ENCODE results near the gene SPINT4. TPM values are rescaled to one million over a fixed set of nuclear protein-coding genes. Genes with fewer than 3 reads are reported as not detected.
"Not testable (repeated sequence)": the region's sequence is repeated elsewhere in the genome, so short reads cannot be mapped to it uniquely, and the experiment has no call there.

Gene SPINT4
- total RNA-seq, 6 experiments from 2014 or later: not detected

DNA sequence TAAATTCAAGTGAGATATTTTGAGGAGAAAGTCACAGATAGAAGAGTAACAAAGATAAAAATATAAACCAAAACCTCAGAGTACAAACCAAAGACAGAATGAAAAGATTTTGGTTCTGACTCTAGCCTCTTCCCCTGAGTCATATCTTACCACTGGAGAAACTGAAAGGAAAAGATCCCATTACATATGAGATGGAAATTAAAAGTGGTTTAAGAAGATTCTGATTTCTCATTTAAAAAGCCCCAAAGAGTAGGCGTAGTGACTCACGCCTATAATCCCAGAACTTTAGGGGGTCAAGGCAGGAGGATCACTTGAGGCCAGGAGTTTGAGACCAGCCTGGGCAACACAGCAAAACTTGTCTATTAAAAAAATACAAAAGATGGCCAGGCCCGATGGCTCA, 30.6 kb downstream of the SPINT4 start:
- H3K27me3 Mint-ChIP-seq (ENCODE audit: insufficient read depth): peaks cover 10% of the 10 kb centered on the region
- no peaks in the 10 kb centered on the region for H3K9me3 Mint-ChIP-seq
- no peaks in the 10 kb centered on the region for H3K36me3 Mint-ChIP-seq (ENCODE audit: low read depth)
- H3K4me3 Mint-ChIP-seq: no peak overlapping the region
- H3K4me1 Mint-ChIP-seq (ENCODE audit: low read depth): no peaks in the 10 kb centered on the region
- TF ChIP-seq, protein P1, sequence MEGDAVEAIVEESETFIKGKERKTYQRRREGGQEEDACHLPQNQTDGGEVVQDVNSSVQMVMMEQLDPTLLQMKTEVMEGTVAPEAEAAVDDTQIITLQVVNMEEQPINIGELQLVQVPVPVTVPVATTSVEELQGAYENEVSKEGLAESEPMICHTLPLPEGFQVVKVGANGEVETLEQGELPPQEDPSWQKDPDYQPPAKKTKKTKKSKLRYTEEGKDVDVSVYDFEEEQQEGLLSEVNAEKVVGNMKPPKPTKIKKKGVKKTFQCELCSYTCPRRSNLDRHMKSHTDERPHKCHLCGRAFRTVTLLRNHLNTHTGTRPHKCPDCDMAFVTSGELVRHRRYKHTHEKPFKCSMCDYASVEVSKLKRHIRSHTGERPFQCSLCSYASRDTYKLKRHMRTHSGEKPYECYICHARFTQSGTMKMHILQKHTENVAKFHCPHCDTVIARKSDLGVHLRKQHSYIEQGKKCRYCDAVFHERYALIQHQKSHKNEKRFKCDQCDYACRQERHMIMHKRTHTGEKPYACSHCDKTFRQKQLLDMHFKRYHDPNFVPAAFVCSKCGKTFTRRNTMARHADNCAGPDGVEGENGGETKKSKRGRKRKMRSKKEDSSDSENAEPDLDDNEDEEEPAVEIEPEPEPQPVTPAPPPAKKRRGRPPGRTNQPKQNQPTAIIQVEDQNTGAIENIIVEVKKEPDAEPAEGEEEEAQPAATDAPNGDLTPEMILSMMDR (IDR thresholded peaks at IDR 0.05): no peak
- no peak for DNase-seq
- H3K27ac Mint-ChIP-seq: no peak overlapping the region

DNA sequence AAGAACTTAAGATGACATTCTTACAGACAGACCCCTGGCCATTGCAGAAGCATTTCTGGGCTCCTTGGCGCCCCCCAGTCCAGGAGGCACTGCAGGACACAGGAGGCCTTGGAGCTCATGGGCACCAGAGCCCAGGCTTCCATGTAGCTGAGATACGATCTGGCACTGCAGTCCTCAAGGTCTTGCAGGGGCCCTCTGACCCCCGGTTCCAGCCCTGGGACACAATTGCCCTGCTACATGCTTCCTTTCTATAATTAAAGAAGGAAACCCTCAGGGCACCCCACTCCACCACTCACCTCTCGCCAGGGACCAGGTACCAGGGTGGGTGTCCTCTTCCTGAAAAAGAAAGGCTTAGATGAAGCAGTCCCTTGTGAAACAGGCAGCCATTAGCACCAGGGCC, 35.9 kb downstream of the SPINT4 start:
- no peaks in the 10 kb centered on the region for H3K9me3 Mint-ChIP-seq
- H3K27me3 Mint-ChIP-seq (ENCODE audit: insufficient read depth): peaks cover 15% of the 10 kb centered on the region
- no peaks in the 10 kb centered on the region for H3K36me3 Mint-ChIP-seq (ENCODE audit: low read depth)
- TF ChIP-seq, protein P1 (IDR thresholded peaks at IDR 0.05): no peak
- H3K4me1 Mint-ChIP-seq (ENCODE audit: low read depth): no peaks in the 10 kb centered on the region
- no peak overlapping the region for H3K27ac Mint-ChIP-seq
- no peak for DNase-seq
- H3K4me3 Mint-ChIP-seq: no peak overlapping the region

DNA sequence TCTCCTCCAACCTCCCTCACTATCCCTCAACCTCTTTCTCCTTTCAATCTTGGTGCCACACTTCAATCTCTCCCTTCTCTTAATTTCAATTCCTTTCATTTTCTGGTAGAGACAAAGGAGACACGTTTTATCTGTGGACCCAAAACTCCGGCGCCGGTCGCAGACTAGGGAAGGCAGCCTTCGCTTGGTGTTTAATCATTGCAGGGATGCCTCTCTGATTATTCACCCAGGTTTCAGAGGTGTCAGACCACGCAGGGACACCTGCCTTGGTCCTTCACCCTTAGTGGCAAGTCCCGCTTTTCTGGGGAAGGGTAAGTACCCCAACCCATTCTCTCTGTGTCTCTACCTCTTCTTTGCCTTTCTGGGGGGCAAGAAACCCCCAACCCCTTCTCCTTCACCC, 37.8 kb downstream of the SPINT4 start:
- H3K36me3 Mint-ChIP-seq (ENCODE audit: low read depth); H3K4me3 Mint-ChIP-seq; DNase-seq; H3K9me3 Mint-ChIP-seq; H3K4me1 Mint-ChIP-seq (ENCODE audit: low read depth); H3K27ac Mint-ChIP-seq: not testable (repeated sequence)
- peaks cover 16% of the 10 kb centered on the region for H3K27me3 Mint-ChIP-seq (ENCODE audit: insufficient read depth)

DNA sequence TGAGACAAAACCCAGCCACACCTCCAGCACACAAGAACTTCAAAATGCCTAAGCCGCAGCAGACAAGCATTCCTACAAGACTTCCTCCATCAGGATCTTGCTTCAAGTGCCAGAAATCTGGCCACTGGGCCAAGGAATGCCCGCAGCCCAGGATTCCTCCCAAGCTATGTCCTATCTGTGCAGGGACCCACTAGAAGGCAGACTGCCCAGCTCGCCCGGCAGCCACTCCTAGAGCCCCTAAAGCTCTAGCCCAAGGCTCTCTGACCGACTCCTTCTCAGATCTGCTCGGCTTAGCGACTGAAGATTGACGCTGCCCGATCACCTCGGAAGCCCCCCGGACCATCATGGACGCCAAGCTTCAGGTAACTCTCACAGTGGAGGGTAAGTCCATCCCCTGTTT, 39.8 kb downstream of the SPINT4 start:
- not testable (repeated sequence) for H3K4me3 Mint-ChIP-seq; H3K27ac Mint-ChIP-seq; H3K36me3 Mint-ChIP-seq (ENCODE audit: low read depth); H3K9me3 Mint-ChIP-seq; DNase-seq; H3K4me1 Mint-ChIP-seq (ENCODE audit: low read depth)
- peaks cover 24% of the 10 kb centered on the region for H3K27me3 Mint-ChIP-seq (ENCODE audit: insufficient read depth)

DNA sequence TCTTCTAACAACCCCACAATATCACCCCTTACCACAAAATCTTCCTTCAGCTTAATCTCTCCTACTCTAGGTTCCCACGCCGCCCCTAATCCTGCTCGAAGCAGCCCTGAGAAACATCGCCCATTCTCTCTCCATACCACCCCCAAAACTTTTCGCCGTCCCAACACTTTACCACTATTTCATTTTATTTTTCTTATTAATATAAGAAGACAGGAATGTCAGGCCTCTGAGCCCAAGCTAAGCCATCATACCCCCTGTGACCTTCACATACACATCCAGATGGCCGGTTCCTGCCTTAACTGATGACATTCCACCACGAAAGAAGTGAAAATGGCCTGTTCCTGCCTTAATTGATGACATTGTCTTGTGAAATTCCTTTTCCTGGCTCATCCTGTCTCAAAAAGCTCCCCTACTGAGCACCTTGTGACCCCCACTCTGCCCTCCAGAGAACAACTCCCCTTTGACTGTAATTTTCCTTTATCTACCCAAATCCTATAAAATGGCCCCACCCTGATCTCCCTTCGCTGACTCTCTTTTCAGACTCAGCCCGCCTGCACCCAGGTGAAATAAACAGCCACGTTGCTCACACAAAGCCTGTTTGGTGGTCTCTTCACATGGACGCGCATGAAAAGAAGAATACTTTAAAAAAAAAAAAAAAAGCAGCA, 42.6 kb downstream of the SPINT4 start:
- H3K4me3 Mint-ChIP-seq; H3K27ac Mint-ChIP-seq; H3K36me3 Mint-ChIP-seq (ENCODE audit: low read depth); H3K9me3 Mint-ChIP-seq; H3K4me1 Mint-ChIP-seq (ENCODE audit: low read depth); DNase-seq: not testable (repeated sequence)
- H3K27me3 Mint-ChIP-seq (ENCODE audit: insufficient read depth): peaks cover 24% of the 10 kb centered on the region

DNA sequence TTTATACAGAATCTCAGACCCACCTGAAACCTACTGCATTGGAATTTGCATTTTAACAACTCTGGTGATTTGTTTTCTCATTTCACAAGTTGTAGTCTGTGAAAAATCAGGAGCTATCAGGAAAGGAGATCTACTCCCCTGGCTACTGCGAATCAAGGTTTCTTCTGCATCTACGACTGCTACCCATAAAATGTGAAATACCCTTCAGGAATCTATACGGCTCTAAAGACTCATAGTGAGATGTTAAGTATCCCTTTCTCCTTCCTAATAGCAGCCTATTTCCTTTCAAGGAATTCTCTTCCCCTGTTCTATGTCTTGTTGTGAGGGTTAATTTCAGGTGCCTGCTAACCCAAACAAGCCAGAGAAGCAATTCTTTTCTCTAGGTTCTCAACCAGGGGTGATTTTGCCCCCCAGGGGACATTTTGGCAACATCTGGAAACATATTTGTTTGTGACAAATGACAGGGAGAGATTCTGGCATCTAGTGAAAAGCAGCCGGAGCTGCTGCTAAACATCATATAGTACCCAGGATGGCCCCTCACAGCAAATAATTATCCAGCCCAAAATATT, 43.2 kb downstream of the SPINT4 start:
- Mint-ChIP-seq H3K4me3 (no peak overlapping the region), H3K36me3 (ENCODE audit: low read depth) (no peaks in the 10 kb centered on the region), H3K27ac (no peak overlapping the region), H3K4me1 (ENCODE audit: low read depth) (no peaks in the 10 kb centered on the region), H3K9me3 (no peaks in the 10 kb centered on the region), H3K27me3 (ENCODE audit: insufficient read depth) (peaks cover 20% of the 10 kb centered on the region)
- DNase-seq: no peak
- TF ChIP-seq, protein P1 (IDR thresholded peaks at IDR 0.05): no peak

DNA sequence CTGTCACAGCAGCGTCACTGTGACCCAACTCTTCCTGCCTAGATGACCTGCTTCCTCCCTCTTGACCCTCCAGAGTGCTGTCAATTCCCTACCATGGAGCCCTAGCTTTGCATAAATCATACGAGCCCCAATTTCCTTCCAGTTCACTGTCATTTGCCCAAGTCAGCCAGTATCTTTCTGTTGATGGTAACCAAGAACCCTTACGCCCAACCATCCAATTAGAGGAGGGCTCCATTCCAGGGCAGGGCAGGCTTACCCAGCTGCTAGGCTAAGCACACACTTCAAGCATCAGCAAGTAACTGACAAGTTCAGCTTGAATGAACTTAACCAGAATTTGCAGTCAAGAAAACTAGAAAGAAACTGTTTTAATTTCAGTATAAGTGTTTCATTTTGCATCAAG, 43.8 kb downstream of the SPINT4 start:
- Mint-ChIP-seq H3K9me3 (no peaks in the 10 kb centered on the region), H3K36me3 (ENCODE audit: low read depth) (no peaks in the 10 kb centered on the region), H3K4me1 (ENCODE audit: low read depth) (peaks cover 2% of the 10 kb centered on the region; the same call in 1 of the 2 replicates), H3K27ac (no peak overlapping the region), H3K4me3 (no peak overlapping the region), H3K27me3 (ENCODE audit: insufficient read depth) (peaks cover 18% of the 10 kb centered on the region)
- DNase-seq: no peak
- TF ChIP-seq, protein P1 (IDR thresholded peaks at IDR 0.05): no peak
